Dendritic cell treated with granulocyte-macrophage colony-stimulating factor and Interleukin-4, amounts not matched to agents 40 ng/mL and 50 ng/mL, for 4 days (primary cell): ENCODE data around the gene GLIS2.

Experiments used
- H3K27ac Mint-ChIP-seq: one replicate; pipeline ENCODE4 v1.8.0; 2022; ENCODE audit warnings: mild to moderate bottlenecking, mixed read lengths
- H3K27me3 Mint-ChIP-seq: one replicate; pipeline ENCODE4 v1.8.0; 2022; ENCODE audit warnings: mild to moderate bottlenecking, mixed read lengths
- H3K36me3 Mint-ChIP-seq: one replicate; pipeline ENCODE4 v1.8.0; 2022; ENCODE audit warnings: low read depth, mixed read lengths
- H3K4me1 Mint-ChIP-seq: one replicate; pipeline ENCODE4 v1.8.0; 2022; ENCODE audit warnings: low read depth, mixed read lengths
- H3K4me3 Mint-ChIP-seq: one replicate; pipeline ENCODE4 v1.8.0; 2022; ENCODE audit warnings: mild to moderate bottlenecking, moderate library complexity, mixed read lengths
- H3K9me3 Mint-ChIP-seq: one replicate; pipeline ENCODE4 v1.8.0; 2022; ENCODE audit warnings: mixed read lengths
- intact Hi-C: fragments of 100-400 bp; cut with micrococcal nuclease; formaldehyde crosslinking; loops from one replicate; pipeline ENCODE4 v1.15.0; 2022

GLIS2 gene

GRCh38 chr16:4288148-4288921 is 27.5 kb upstream of the GLIS2 start:
- intact Hi-C loops, result loop anchor here (1.0 kb wide), 1 partner anchor 42 kb away; no protein-coding TSS in a partner anchor
- peaks cover 40% of the 10 kb centered on the region for H3K27me3 Mint-ChIP-seq
- H3K9me3 Mint-ChIP-seq, result no peaks in the 10 kb centered on the region
- no peak overlapping the region for H3K27ac Mint-ChIP-seq
- H3K4me1 Mint-ChIP-seq, result peaks cover 30% of the 10 kb centered on the region
- no peaks in the 10 kb centered on the region for H3K36me3 Mint-ChIP-seq
- H3K4me3 Mint-ChIP-seq, result no peak overlapping the region

DNA sequence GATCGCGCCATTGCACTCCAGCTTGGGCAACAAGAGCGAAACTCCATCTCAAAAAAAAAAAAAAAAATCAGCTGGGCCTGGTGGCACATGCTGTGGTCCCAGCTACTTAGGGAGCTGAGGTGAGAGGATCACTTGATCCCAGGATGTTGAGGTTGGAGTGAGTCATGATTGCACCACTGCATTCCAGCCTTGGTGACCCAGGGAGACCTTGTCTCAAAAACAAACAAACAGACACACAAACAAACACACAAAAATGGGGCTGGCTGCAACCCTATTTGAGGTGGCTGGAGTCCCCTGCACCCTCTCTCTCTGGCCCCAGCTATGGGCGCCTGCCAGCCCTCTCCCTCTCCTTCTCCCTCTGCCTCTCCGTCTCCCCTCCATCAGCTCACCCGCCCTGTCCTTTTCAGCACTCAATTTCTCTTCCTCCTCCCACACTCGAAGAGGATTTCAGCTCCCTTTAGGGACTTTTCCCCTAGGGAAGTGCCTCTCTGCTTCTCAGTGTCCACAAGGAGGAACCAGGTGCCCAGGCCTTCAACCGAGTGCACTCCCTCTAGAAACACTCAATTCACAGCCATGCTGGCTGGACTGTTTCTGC is 25.5 kb upstream of the GLIS2 start:
- peak overlapping the region; percentile 56 for H3K27ac Mint-ChIP-seq
- no peaks in the 10 kb centered on the region for H3K9me3 Mint-ChIP-seq
- H3K4me1 Mint-ChIP-seq, result peaks cover 29% of the 10 kb centered on the region
- H3K4me3 Mint-ChIP-seq, result no peak overlapping the region
- H3K36me3 Mint-ChIP-seq, result no peaks in the 10 kb centered on the region
- peaks cover 46% of the 10 kb centered on the region for H3K27me3 Mint-ChIP-seq
- intact Hi-C loops, result loop anchor here (1.0 kb wide), 1 partner anchor 17 kb away; no protein-coding TSS in a partner anchor

GRCh38 chr16:4291699-4292098 is 24.2 kb upstream of the GLIS2 start:
- peaks cover 44% of the 10 kb centered on the region for H3K27me3 Mint-ChIP-seq
- no peaks in the 10 kb centered on the region for H3K36me3 Mint-ChIP-seq
- intact Hi-C loops, result no loop called here
- peak overlapping the region; percentile 14 for H3K27ac Mint-ChIP-seq
- peaks cover 29% of the 10 kb centered on the region for H3K4me1 Mint-ChIP-seq
- no peaks in the 10 kb centered on the region for H3K9me3 Mint-ChIP-seq
- no peak overlapping the region for H3K4me3 Mint-ChIP-seq

DNA sequence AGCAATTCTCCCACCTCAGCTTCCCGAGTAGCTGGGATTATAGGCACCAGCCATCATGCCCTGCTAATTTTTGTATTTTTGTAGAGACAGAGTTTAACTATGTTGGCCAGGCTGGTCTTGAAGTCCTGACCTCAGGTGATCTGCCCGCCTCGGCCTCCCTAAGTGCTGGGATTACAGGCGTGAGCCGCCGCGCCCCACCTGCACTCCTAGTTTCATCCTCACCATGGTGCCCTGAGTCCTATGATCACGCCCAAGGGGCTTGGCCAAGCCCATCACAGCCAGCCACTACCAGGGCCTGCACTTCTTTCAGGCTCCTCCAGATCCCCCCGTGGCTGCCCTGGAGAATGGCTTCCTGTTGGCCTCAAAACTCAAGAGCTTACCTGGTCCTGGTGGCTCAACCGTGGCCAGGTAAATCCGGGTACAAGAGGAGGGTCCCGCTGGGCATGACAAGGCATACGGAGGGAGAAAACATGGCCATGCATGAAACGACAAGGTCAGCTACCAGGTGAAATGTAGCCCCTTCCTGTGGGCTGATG is 22.6 kb upstream of the GLIS2 start:
- H3K27me3 Mint-ChIP-seq, result peaks cover 44% of the 10 kb centered on the region
- no peaks in the 10 kb centered on the region for H3K9me3 Mint-ChIP-seq
- H3K27ac Mint-ChIP-seq, result peak overlapping the region; percentile 37
- H3K4me1 Mint-ChIP-seq, result peaks cover 23% of the 10 kb centered on the region
- H3K36me3 Mint-ChIP-seq, result no peaks in the 10 kb centered on the region
- no peak overlapping the region for H3K4me3 Mint-ChIP-seq
- intact Hi-C loops, result no loop called here

DNA sequence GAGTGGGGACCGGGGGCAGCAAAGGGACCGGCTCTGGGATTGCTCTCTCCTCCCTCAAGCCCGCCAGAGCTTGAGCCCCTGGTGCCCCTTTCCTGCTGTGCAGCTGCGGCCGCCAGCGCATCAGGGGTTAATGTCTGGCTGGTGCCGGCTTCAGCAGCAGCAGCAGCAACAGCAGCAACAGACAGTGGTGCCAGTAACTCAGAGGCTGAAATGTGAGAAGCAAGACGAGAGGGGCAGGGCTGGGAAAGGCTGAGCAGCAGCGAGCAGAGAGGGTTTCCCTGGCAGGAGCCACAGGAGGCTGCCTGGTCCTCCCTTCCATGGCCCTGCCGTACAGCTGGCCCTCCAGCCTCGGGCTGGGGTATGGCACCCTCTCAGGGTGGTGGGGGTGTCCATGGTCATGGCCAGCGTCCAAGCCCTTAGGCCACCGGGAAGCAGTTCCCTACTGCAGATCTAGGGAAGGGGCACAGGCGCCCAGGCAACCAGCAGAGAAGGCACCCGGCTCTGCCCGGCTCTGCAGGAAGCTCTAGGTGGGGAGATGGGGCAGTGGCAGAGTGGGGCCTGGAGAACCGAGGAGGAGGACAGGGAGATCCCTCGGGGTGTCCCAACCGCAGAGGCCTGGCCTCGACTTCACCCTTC is 21.9 kb upstream of the GLIS2 start:
- peaks cover 22% of the 10 kb centered on the region for H3K4me1 Mint-ChIP-seq
- H3K36me3 Mint-ChIP-seq, result no peaks in the 10 kb centered on the region
- no peaks in the 10 kb centered on the region for H3K9me3 Mint-ChIP-seq
- H3K27me3 Mint-ChIP-seq, result peaks cover 40% of the 10 kb centered on the region
- intact Hi-C loops, result no loop called here
- H3K27ac Mint-ChIP-seq, result peak overlapping the region; percentile 37
- no peak overlapping the region for H3K4me3 Mint-ChIP-seq

GRCh38 chr16:4295581-4295980 is 20.3 kb upstream of the GLIS2 start:
- no peak overlapping the region for H3K27ac Mint-ChIP-seq
- H3K4me1 Mint-ChIP-seq, result peaks cover 28% of the 10 kb centered on the region
- intact Hi-C loops, result no loop called here
- H3K4me3 Mint-ChIP-seq, result no peak overlapping the region
- peaks cover 40% of the 10 kb centered on the region for H3K27me3 Mint-ChIP-seq
- no peaks in the 10 kb centered on the region for H3K36me3 Mint-ChIP-seq
- no peaks in the 10 kb centered on the region for H3K9me3 Mint-ChIP-seq

- Mint-ChIP-seq H3K9me3 (no peaks in the 10 kb centered on the region), H3K36me3 (peaks cover 15% of the 10 kb centered on the region), H3K4me1 (peaks cover 22% of the 10 kb centered on the region), H3K27me3 (peaks cover 29% of the 10 kb centered on the region), H3K27ac (no peak overlapping the region), H3K4me3 (no peak overlapping the region)
- intact Hi-C loops, result no loop called here
Measured at GRCh38 chr16:4297480-4297879, 18.4 kb upstream of the GLIS2 start.

- Mint-ChIP-seq H3K27ac (peak overlapping the region; percentile 79), H3K27me3 (peaks cover 17% of the 10 kb centered on the region), H3K4me3 (no peak overlapping the region), H3K4me1 (peaks cover 19% of the 10 kb centered on the region), H3K36me3 (peaks cover 30% of the 10 kb centered on the region), H3K9me3 (no peaks in the 10 kb centered on the region)
- intact Hi-C loops, result no loop called here
Measured at GRCh38 chr16:4298761-4299522, 16.9 kb upstream of the GLIS2 start.

DNA sequence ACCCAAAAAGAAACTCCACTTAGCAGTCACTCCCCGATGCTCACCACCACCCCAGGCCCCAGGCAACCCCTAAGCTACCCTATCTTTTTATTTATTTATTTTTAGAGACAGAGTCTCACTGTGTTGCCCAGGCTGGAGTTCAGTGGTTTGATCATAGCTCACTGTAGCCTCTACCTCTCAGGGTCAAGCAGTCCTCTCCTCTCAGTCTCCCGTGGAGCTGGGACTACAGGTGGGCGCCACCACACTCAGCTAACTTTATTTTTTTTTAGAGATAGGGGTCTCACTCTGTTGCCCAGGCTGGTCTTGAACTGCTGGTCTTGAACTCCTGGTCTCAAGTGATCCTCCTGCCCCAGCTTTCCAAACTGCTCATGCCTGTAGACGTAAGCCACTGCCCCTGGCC is 14.7 kb upstream of the GLIS2 start:
- Mint-ChIP-seq H3K36me3 (peaks cover 51% of the 10 kb centered on the region), H3K4me3 (no peak overlapping the region), H3K9me3 (no peaks in the 10 kb centered on the region), H3K27me3 (peaks cover 2% of the 10 kb centered on the region), H3K27ac (no peak overlapping the region), H3K4me1 (peaks cover 33% of the 10 kb centered on the region)
- intact Hi-C loops, result no loop called here

DNA sequence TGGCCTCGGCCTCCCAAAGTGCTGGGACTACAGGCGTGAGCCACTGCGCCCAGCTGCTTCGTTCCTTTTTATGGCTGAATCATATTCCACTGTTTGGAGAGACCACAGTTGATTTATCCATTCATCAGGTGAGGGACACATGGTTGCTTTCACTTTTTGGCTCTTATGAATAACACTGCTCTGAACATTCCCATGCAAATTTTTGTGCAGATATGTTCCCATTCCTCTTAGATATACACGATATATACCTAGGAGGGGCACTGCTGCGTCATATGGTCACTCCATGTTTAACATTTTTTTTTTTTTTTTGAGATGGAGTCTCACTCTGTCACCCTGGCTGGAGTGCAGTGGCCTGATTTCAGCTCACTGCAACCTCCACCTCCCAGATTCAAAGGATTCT is 13.9 kb upstream of the GLIS2 start:
- peaks cover 55% of the 10 kb centered on the region for H3K36me3 Mint-ChIP-seq
- no peak overlapping the region for H3K4me3 Mint-ChIP-seq

DNA sequence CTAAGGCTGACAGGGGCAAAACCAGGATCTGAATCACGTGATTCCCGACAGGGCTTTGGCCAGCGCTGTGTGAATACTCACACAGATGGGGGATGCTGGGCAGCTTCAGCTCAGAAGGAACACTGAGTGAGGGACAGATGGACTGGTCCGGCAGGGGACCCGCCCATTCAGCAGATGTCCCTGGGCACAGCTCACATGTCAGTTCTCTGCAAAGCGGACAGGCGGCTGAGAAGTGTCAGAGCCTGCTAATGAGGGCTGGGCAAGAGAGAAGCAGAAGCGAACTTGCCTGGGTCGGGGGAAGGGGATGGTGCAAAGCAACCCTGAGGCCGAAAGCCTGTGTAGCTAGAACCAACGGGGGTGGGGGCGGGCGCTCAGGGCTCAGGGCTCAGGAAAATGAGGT is 11.9 kb upstream of the GLIS2 start:
- Mint-ChIP-seq H3K9me3 (no peaks in the 10 kb centered on the region), H3K27me3 (no peaks in the 10 kb centered on the region), H3K36me3 (peaks cover 59% of the 10 kb centered on the region), H3K4me1 (peaks cover 44% of the 10 kb centered on the region), H3K4me3 (no peak overlapping the region), H3K27ac (peak overlapping the region; percentile 47)
- intact Hi-C loops, result no loop called here

More for the DNA sequence above, 13.9 kb upstream of the GLIS2 start:
- Mint-ChIP-seq H3K4me1 (peaks cover 41% of the 10 kb centered on the region), H3K9me3 (no peaks in the 10 kb centered on the region), H3K27ac (no peak overlapping the region), H3K27me3 (peaks cover 2% of the 10 kb centered on the region)
- intact Hi-C loops, result no loop called here

GRCh38 chr16:4306470-4307214 is 9.2 kb upstream of the GLIS2 start:
- peaks cover 47% of the 10 kb centered on the region for H3K4me1 Mint-ChIP-seq
- peak overlapping the region; percentile 87 for H3K27ac Mint-ChIP-seq
- H3K4me3 Mint-ChIP-seq, result peak overlapping the region; percentile 86
- H3K27me3 Mint-ChIP-seq, result peaks cover 11% of the 10 kb centered on the region
- intact Hi-C loops, result loop anchor here (1.0 to 5.0 kb wide), 3 partner anchors 16 to 52 kb away; partner anchors contain the start of gene TFAP4
- no peaks in the 10 kb centered on the region for H3K9me3 Mint-ChIP-seq
- peaks cover 53% of the 10 kb centered on the region for H3K36me3 Mint-ChIP-seq
